GM19324 (cell line): Measurements from ENCODE around the gene WDR55.
A peak's percentile ranks its signal among the peaks of the same experiment; 100 is the strongest.
"Not testable (repeated sequence)": the region's sequence is repeated elsewhere in the genome, so short reads cannot be mapped to it uniquely, and the experiment has no call there.

ENCODE experiments used
- ATAC-seq: cut with Tn5 transposase; IDR thresholded peaks from one replicate; pipeline ENCODE4 v1.9.1; 2021; ENCODE audit warnings: mild to moderate bottlenecking, moderate library complexity; ENCODE audit not compliant: unreplicated experiment, low FRiP score

Gene WDR55

GRCh38 chr5:140642718-140643117 is 22.0 kb upstream of the WDR55 start:
- no peak for ATAC-seq

DNA sequence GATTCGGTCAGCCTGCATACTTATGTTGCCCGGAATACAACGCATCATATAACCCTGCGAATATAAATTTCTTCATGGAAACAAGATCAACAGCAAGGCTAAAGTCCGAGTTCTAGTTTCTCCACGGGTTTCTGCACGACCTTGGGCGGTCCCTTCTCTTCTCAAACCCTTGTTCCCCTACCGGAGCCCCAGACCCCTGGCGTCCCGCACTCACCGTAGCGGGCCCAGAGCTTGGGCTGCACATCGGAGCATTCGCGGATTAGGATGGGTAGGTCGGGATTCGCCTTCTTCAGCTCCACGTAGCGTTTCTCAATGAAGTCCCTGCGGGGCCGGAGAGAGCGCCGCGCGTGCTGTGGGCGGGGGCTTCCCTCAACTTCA is 17.7 kb upstream of the WDR55 start:
- peak; percentile 21 for ATAC-seq

GRCh38 chr5:140658870-140659269 is 5.8 kb upstream of the WDR55 start:
- no peak for ATAC-seq

- not testable (repeated sequence) for ATAC-seq
These were observed 4.3 kb upstream of the WDR55 start for GRCh38 chr5:140660371-140660770.

DNA sequence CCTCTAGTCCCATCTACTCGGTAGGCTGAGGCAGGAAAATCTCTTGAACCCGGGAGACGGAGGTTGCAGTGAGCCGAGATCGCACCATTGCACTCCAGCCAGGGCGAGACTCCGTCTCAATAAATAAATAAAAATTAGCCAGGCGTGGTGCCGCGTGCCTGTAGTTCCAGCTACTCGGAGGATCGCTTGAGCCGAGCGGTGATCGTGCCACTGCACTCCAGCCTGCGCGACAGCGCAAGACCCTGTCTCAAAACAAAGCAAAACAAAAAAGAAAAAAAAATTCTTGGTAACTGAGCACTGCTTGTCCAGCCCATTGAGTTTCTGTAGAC is 710 bp upstream of the WDR55 start:
- ATAC-seq, result no peak

- ATAC-seq, result not testable (repeated sequence)
These were observed 6.3 kb downstream of the WDR55 start for GRCh38 chr5:140671035-140671434.

DNA sequence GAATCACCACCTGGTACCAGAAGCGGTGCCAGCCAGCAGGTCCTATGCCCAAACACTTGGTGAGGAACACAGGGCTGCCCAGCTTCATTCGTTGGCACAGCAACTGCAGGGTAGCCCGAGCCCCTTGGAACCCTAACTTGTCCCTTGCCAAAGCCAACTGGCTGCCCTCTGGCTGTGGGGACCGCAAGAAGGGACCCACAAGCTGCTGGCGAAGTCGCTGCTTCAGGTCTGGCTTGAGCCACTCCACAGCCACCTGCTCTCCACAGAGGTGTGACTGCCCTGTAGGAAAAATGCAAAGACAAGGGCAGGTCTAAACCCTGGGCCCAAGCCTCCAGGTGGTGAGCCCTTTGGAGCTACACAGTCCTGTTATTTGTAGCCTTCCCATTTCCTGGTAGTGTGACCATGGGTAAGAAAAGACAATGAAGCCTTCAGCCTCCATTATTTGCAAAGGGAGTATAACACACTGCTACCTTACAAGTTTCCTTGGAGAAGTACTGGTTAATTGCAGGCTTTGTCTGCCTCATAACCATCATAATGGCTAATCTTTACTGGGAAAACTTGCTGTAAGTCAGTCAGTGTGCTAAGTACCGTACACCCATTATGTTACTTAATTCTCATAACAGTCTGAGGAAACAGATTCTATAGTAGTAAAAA is 6.9 kb downstream of the WDR55 start:
- ATAC-seq, result no peak

DNA sequence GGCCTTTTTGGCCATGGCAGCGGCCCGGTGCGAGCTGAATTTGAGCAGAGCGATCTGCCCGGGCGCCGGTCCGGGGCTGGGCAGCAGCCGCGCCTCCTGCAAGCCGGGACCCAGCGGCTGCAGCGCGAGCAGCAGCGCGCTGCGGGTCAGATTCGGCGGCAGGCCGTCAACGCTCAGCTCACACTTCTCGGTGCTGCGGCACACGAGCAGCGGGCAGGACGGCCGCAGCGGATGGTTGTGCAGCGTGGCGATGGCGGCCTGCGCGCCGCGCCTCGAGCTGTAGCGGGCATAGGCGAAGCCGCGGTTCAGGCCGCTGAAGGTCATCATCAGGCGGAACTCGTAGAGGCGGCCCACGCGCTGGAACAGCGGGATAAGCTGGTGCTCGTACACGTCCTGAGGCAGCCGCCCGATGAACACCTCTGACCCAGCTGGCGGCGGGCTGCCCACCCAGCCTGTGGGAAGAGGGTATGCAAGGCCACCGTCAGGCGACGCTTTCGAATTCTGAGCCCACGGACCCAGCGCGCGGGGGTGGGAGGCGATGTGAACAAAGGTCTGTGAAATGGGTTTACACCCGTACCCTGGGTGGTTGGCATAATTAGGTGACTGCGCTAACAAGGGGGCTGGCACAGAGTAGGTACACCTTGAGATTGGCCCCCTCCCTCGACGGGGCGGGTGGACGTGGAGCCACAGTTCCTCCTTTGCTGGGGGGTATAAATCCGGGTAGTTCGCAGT is 7.9 kb downstream of the WDR55 start:
- ATAC-seq, result no peak

GRCh38 chr5:140673187-140673976 is 8.7 kb downstream of the WDR55 start, which contains the start of gene DND1:
Gene DND1, minus strand, starts transcription at chr5:140673576. Its CDS starts 34 bp downstream, at chr5:140673542.
- ATAC-seq, result no peak

- ATAC-seq, result no peak
These were observed 9.5 kb downstream of the WDR55 start for GRCh38 chr5:140674211-140674610.

GRCh38 chr5:140674629-140675028 is 9.9 kb downstream of the WDR55 start:
- ATAC-seq, result no peak

- peak; percentile 62 for ATAC-seq
These were observed 13.2 kb downstream of the WDR55 start for GRCh38 chr5:140677947-140678346.

DNA sequence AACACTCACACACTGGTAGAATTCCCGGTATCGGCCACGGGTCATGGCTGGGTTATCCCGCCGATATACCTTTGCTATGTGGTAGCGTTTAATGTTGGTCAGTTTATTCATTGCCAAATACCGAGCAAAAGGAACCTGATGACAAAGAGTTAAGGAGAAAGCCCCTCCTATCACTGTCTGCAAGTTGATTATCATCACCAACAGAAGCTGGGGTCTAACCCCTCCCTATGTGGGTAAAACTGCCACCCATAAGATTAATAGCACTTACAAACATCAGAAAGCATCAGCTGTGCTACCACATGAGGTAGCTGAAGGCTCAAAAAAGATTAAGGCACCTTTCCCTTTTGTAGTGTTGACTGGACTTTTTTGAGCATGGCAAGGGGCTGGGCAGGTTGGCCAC is 14.3 kb downstream of the WDR55 start:
- ATAC-seq, result no peak

DNA sequence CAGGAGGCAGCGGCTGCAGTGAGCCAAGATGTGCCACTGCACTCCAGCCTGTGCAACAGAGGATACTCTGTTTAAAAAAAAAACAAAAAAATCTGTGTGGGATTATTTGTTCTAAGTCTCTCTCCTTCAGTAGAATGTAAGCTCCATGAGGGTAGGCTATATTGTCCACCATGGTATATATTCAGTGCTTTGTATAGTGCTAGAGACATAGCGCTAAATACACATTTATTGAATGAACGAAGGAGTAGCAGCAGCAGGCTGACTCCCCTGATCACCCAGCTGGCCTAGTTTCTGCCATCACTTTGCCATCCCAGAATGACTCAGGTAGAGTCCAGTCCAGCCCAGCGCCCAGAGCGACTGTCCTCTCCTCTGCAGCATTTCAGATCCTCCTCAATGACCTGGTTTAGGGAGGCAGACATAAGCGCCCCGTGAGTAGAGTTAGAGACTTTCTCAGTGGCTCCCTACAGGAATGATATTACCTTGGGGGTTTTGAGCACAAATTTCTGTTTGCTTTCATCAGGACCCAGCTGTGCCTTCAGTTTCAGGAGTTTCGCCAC is 25.8 kb downstream of the WDR55 start:
- no peak for ATAC-seq

DNA sequence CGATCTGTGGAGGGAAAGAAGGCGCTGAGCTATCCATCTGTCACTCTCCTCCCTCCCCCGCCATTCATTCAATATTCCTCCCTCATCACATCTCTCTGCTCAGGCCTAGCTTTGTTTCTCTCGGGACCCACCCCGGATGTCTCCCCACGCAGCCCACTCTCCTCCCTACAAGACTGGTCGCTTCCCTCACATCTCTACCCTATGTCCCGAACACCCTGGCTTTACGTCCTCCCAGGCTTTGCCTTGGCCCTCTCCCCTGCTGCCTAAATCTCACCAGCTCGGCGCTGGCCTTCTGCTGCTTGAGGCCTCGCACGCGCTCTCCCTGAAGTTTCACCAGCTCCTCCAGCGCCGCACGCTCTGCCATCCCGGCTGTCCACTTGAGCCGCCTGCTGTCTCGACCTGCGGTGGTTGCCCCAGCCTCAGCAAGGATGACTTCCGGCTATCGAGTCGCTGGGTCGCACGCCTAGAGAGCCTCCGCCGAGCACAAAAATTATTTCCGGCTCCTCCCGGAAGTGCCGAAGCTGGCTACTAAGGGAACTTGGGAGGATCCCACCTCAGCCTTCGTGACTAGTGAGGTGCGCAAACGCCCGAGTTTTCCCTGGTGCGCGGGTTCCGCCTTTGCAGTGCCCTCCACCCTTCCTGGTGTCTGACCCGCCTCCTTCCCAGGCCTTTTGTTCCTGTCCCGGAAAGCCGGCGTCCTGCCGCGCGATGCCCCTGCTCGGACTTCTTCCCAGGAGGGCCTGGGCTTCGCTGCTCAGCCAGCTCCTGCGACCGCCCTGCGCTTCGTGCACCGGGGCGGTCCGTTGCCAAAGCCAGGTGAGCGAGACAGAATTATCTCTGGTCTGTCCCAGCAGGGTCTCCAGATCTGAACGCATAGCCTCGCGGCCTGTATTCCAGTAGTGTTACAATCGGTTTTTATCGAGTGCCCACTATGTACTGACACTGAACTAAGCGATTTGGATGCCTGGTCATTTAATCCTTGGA is 26.5 kb downstream of the WDR55 start, which contains the start of the genes HARS1 and HARS2:
Gene HARS1, minus strand, starts transcription at position 430 of the 984 bp plus-strand sequence. Its CDS starts 66 bp downstream, at position 364.
Gene HARS2, plus strand, starts transcription at position 515 of the 984 bp plus-strand sequence. Its CDS starts 194 bp downstream, at position 709.
- ATAC-seq, result peak; percentile 98

GRCh38 chr5:140694276-140694675 is 29.6 kb downstream of the WDR55 start:
- ATAC-seq, result no peak

DNA sequence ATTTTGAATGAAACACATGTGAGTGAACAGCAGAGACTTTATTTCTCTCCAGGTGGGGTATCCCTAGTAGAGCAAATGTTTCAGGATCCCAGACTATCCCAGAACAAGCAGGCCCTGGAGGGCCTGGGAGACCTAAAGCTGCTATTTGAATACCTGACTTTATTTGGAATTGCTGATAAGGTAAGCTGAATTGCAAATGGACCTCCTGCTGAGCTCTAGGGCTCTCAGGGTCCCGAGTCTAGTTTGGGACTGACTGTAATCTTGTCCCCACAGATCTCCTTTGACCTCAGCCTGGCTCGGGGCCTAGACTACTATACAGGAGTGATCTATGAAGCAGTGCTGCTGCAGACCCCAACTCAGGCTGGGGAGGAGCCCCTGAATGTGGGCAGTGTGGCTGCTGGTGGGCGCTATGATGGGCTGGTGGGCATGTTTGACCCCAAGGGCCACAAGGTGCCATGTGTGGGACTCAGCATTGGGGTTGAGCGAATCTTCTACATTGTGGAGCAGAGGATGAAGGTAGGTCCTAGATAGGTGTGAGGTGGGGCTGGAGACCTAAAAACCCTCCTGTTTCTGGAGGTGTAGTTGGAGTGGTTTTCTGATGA is 32.3 kb downstream of the WDR55 start:
- no peak for ATAC-seq

- peak; percentile 91 for ATAC-seq
These were observed 35.8 kb downstream of the WDR55 start, which contains the start of gene ZMAT2 for GRCh38 chr5:140700177-140701144. Gene ZMAT2, plus strand, starts transcription at chr5:140700447. Its CDS starts 14 bp downstream, at chr5:140700461.
